ENCODE results near the gene LRRK1. TPM values are rescaled to one million over a fixed set of nuclear protein-coding genes. Genes with fewer than 3 reads are reported as not detected.

Gene LRRK1
- polyA plus RNA-seq, 2 of the 4 experiments (the other 2 are of a cell fraction) = 12.2 to 17.7 TPM

GRCh38 chr15:101113114-101114005, 194.2 kb downstream of the LRRK1 start:
- no peak overlapping the region for H3K4me3 ChIP-seq
- CTCF ChIA-PET = interaction anchor here (0.6 to 2.1 kb wide), 8 partner anchors 8 to 153 kb away, joined by 3 to 8 read pairs (median 3); no protein-coding TSS in a partner anchor
- no peak for ATAC-seq
- H3K4me1 ChIP-seq = no peaks in the 10 kb centered on the region
- H3K9me3 ChIP-seq = no peaks in the 10 kb centered on the region
- H3K27ac ChIP-seq = no peak overlapping the region
- no peak for DNase-seq (ENCODE audit: low read depth in 1 of 2, low spot score in 1 of 2)
- POLR2A ChIA-PET = no interaction called here
- no peak for TF ChIP-seq ZNF302 (CRISPR knock-in tag; IDR thresholded peaks at IDR 0.05)
- TF ChIP-seq MYC (IDR thresholded peaks at IDR 0.05; ENCODE audit: borderline replicate concordance, low read length) = no peak
- no peak for TF ChIP-seq CHD2 (IDR thresholded peaks at IDR 0.05; ENCODE audit: low read length, partially characterized antibody)
- TF ChIP-seq ZSCAN20 (CRISPR knock-in tag; IDR thresholded peaks at IDR 0.05) = no peak
- TF ChIP-seq, protein P1, sequence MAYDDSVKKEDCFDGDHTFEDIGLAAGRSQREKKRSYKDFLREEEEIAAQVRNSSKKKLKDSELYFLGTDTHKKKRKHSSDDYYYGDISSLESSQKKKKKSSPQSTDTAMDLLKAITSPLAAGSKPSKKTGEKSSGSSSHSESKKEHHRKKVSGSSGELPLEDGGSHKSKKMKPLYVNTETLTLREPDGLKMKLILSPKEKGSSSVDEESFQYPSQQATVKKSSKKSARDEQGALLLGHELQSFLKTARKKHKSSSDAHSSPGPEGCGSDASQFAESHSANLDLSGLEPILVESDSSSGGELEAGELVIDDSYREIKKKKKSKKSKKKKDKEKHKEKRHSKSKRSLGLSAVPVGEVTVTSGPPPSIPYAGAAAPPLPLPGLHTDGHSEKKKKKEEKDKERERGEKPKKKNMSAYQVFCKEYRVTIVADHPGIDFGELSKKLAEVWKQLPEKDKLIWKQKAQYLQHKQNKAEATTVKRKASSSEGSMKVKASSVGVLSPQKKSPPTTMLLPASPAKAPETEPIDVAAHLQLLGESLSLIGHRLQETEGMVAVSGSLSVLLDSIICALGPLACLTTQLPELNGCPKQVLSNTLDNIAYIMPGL (CRISPR knock-in tag; IDR thresholded peaks at IDR 0.05; ENCODE audit: borderline replicate concordance) = no peak
- no peak for TF ChIP-seq RNF2 (IDR thresholded peaks at IDR 0.05; ENCODE audit: borderline replicate concordance, low read depth)
- TF ChIP-seq PHF8 (IDR thresholded peaks at IDR 0.05; ENCODE audit: borderline replicate concordance, low read depth) = no peak
- no peak for TF ChIP-seq ZFP36 (IDR thresholded peaks at IDR 0.05; ENCODE audit: borderline replicate concordance, partially characterized antibody)
- TF ChIP-seq RFX5 (IDR thresholded peaks at IDR 0.05) = no peak
- no peak overlapping the region for H3K4me2 ChIP-seq
- FAIRE-seq = no peak
- WGBS (ENCODE audit: missing lambda C conversion rate) = 79% methylated on average over 19 of the region's 19 CpGs

DNA sequence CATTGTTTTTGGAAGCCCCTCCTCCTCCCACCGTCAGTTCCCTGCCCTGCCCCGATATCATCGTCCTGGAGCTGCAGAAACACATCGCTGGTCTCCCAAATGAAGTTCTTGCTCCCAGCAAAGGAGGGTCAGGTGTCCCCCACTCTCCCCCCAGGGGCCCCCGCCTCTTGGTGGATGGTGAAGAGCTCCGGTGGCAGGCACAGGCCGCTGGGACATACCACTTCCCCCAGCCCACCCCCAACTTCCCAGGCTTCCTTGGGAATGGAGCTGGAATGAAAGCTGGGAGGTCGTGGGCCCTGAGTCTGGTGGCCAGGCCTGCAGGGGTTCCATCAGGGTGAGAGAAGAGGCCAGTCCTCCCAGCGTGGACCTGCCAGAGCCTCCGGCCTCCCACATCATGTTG, 195.0 kb downstream of the LRRK1 start:
- TF ChIP-seq USF2 (IDR thresholded peaks at IDR 0.05) (no peak), CEBPB (IDR thresholded peaks at IDR 0.05) (no peak), JUN (IDR thresholded peaks at IDR 0.05) (no peak), CHD4 (IDR thresholded peaks at IDR 0.05; ENCODE audit: borderline replicate concordance) (no peak), ELK1 (IDR thresholded peaks at IDR 0.05; ENCODE audit: low read depth, low read length) (no peak), RARB (CRISPR knock-in tag; IDR thresholded peaks at IDR 0.05) (no peak), RAD21 (conservative IDR thresholded peaks at IDR 0.05 in 1 of 2, IDR thresholded peaks at IDR 0.05 in 1 of 2) (no peak), MYC (IDR thresholded peaks at IDR 0.05; ENCODE audit: borderline replicate concordance, low read length) (no peak), HOXA7 (CRISPR knock-in tag; IDR thresholded peaks at IDR 0.05) (no peak), ESRRA (IDR thresholded peaks at IDR 0.05; ENCODE audit: borderline replicate concordance, low read length) (no peak), ZC3H11A (IDR thresholded peaks at IDR 0.05) (no peak), NPAS2 (CRISPR knock-in tag; IDR thresholded peaks at IDR 0.05; ENCODE audit: borderline replicate concordance) (no peak), JUNB (IDR thresholded peaks at IDR 0.05) (no peak), MAX (IDR thresholded peaks at IDR 0.05) (no peak), ZNF302 (CRISPR knock-in tag; IDR thresholded peaks at IDR 0.05) (no peak), E2F6 (IDR thresholded peaks at IDR 0.05; ENCODE audit: borderline replicate concordance, low read depth) (no peak), RCOR1 (IDR thresholded peaks at IDR 0.05; ENCODE audit: low read depth, low read length) (no peak), CHD2 (IDR thresholded peaks at IDR 0.05; ENCODE audit: low read length, partially characterized antibody) (no peak), SMC3 (IDR thresholded peaks at IDR 0.05) (no peak)
- no peak for DNase-seq (ENCODE audit: low read depth in 1 of 2, low spot score in 1 of 2)
- Histone ChIP-seq H3K27ac (no peak overlapping the region), H3K4me3 (no peak overlapping the region), H3K4me1 (no peaks in the 10 kb centered on the region), H3K9me3 (no peaks in the 10 kb centered on the region), H3K4me2 (no peak overlapping the region)
- FAIRE-seq = no peak
- no peak for ATAC-seq
- CTCF ChIA-PET = interaction anchor here (0.6 to 2.1 kb wide), 8 partner anchors 9 to 153 kb away, joined by 3 to 8 read pairs (median 3); no protein-coding TSS in a partner anchor
- WGBS (ENCODE audit: missing lambda C conversion rate) = 52% methylated on average over 7 of the region's 10 CpGs
- POLR2A ChIA-PET = no interaction called here

Data from A549 (cell line).